Measurements from ENCODE around the gene RDH14.
A peak's percentile ranks its signal among the peaks of the same experiment; 100 is the strongest.

RDH14 gene

GRCh38 chr2:18520451-18521425, 39.7 kb downstream of the RDH14 start:
- DNase-seq, result peak; percentile 84

GRCh38 chr2:18519914-18520450, 40.5 kb downstream of the RDH14 start:
- DNase-seq, result no peak

DNA sequence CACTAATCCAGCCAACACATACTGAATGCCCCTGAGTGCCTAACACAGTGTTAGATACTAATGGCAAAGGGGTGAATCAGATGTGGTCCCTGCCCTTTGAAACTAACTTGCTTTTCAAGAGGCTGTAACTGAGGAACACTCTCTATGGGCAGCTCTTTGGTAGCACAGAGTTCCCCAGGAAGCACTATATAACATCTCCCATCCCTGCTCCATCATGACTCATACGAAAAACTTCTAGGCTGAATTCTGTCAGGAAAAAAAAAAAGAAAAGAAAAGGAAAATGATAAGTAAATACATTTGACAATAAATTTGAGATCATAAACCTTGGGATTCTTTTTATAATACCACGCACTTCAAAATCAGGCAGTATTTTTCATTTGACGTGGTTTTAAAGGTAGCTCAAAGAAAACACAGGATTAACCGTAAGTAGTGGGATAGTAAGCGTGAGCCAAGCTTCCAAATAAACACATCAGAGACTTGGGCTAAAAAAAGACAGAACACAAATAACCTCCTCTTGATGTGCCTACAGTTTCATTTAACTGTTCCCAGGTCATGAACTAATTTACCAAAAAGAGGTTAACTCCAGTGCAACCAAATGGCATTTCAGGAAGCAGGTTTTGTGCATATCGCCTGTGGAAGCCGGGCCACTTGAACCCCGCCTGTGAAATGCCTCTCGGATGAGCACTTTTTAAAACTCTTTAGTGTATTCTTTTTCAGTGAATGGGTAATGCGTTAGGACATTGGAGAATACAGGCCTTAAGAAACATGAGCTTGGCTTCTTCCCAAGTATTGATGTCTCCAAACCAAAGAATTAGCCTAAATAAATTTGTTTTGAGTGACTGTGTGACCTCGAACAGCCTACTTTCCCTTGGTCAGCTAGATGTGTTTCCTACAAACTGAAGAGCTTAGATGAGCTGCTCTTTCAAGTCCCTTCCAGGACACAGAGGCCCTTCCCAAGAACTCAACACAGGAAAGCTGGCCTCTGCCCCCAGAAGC, 42.0 kb downstream of the RDH14 start:
- DNase-seq, result no peak

- DNase-seq, result peak; percentile 19
Measured at GRCh38 chr2:18517386-18517785, 43.1 kb downstream of the RDH14 start.

- peak; percentile 92 for DNase-seq
Measured at GRCh38 chr2:18516112-18516511, 44.3 kb downstream of the RDH14 start.

- peak; percentile 62 for DNase-seq
Measured at GRCh38 chr2:18514526-18515461, 45.7 kb downstream of the RDH14 start.

DNA sequence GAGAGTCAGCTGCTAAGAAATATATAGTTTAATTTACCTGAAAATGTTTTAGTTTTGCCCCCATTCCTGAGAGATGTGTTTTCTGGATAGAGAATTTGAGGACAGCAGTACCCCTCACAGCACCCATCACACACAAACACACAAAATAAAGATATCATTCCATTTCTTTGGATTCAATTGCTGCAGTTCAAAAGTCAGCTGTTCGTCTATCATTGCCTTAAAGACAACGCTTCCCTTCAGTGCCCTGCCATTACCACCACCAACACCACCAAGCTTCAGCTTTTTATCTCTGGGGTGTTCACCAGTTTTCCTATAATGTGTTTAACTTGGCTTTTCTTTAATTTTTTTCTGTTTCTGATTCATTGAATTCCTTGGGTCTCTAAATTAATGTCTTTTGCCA, 49.7 kb downstream of the RDH14 start:
- DNase-seq, result peak; percentile 12

DNA sequence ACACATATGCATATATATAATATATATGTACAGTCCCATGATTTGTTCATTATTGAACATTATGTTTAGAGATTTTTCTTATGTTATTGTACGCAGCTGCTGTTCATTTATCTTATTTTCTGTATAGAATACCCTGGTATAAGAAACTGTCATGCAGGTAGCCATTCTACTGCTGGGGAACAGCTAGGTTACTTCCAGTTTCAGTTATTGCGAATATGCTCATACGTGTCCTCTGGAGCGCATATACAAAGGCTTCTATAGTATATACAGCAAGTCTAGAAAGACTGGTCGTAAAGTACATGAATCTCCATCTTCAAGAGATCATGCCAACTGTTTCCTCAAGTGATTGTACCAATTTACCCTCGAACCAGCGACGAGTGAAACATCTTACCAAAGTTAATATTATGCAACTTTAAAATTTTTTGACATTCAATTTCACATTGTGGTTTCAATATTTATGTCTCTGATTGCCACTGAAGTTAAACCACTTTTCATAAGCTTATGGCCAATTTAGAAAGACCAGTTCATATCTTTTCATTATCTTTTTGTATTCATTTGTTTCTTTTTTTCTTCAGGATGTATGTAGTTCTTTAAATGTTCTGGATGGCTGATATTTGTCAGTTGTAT, 53.5 kb downstream of the RDH14 start:
- DNase-seq, result peak; percentile 28

DNA sequence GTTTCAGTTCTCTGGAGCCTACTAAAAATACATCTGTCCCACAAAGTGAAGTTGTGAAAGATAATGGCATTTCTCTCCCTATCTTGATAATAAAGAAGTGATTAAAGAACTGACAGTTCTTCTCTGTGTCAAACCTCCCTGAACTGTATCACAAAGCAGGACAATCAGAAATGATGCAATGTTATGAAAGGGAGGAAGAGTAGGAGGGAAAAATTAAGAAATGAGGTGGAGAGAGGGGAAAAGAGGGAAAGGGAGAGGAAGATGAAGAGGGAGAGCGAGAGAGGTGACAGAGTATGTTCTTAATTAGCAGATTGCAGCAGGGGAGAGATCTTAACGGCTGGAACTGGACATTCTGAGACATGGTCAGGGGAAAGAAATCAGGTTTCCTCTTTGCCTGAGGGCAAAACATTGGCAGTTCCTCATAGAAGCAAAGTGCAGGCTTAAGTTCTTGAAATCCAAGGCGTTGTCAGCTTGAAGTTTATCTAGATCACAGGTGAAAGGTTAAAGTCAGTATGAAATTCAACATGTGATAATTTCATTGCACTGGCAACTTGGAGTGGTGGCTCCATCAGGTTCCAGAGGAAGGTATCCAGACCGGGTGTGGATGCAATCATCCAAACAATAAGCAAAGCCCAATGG, 54.6 kb downstream of the RDH14 start:
- DNase-seq, result peak; percentile 78

All from OCI-M1 (cell line).